ENCODE data around the gene SNX13.

SNX13 gene

GRCh38 chr7:17806631-17807030, 133.7 kb downstream of the SNX13 start:
- no peaks in the 10 kb centered on the region for H3K9me3 ChIP-seq (ENCODE audit: control insufficient read depth, low read length)
- H3K27me3 ChIP-seq (ENCODE audit: control insufficient read depth, insufficient read depth, low read length, poor library complexity, severe bottlenecking), result no peaks in the 10 kb centered on the region
- WGBS, 2 experiments, result 84 to 87% methylated on average over 14 of the region's 14 CpGs
- H3K4me1 ChIP-seq (ENCODE audit: control insufficient read depth, insufficient read depth, low read length), result no peaks in the 10 kb centered on the region
- H3K4me3 ChIP-seq (ENCODE audit: insufficient read depth, low read depth, low read length), result no peak overlapping the region
- H3K27ac ChIP-seq (ENCODE audit: insufficient read depth, low read depth, low read length, poor library complexity, severe bottlenecking), result no peak overlapping the region
- no peaks in the 10 kb centered on the region for H3K36me3 ChIP-seq (ENCODE audit: control insufficient read depth, insufficient read depth, low read length)

GRCh38 chr7:17802056-17802455, 138.2 kb downstream of the SNX13 start:
- H3K27ac ChIP-seq (ENCODE audit: insufficient read depth, low read depth, low read length, poor library complexity, severe bottlenecking), result no peak overlapping the region
- H3K9me3 ChIP-seq (ENCODE audit: control insufficient read depth, low read length), result no peaks in the 10 kb centered on the region
- H3K36me3 ChIP-seq (ENCODE audit: control insufficient read depth, insufficient read depth, low read length), result no peaks in the 10 kb centered on the region
- WGBS, 2 experiments, result 75 to 100% methylated on average over 2 of the region's 2 CpGs
- no peaks in the 10 kb centered on the region for H3K27me3 ChIP-seq (ENCODE audit: control insufficient read depth, insufficient read depth, low read length, poor library complexity, severe bottlenecking)
- H3K4me1 ChIP-seq (ENCODE audit: control insufficient read depth, insufficient read depth, low read length), result no peaks in the 10 kb centered on the region
- no peak overlapping the region for H3K4me3 ChIP-seq (ENCODE audit: insufficient read depth, low read depth, low read length)

GRCh38 chr7:17792075-17792936, 148.0 kb downstream of the SNX13 start:
- 100% methylated on average over 1 of the region's 1 CpG; no CpG with 5 or more reads in 1 of the 2 experiments for WGBS, 2 experiments
- no peaks in the 10 kb centered on the region for H3K36me3 ChIP-seq (ENCODE audit: control insufficient read depth, insufficient read depth, low read length)

GRCh38 chr7:17787257-17787656, 153.0 kb downstream of the SNX13 start:
- Histone ChIP-seq H3K4me3 (ENCODE audit: insufficient read depth, low read depth, low read length) (no peak overlapping the region), H3K27me3 (ENCODE audit: control insufficient read depth, insufficient read depth, low read length, poor library complexity, severe bottlenecking) (no peaks in the 10 kb centered on the region), H3K36me3 (ENCODE audit: control insufficient read depth, insufficient read depth, low read length) (no peaks in the 10 kb centered on the region), H3K9me3 (ENCODE audit: control insufficient read depth, low read length) (no peaks in the 10 kb centered on the region), H3K4me1 (ENCODE audit: control insufficient read depth, insufficient read depth, low read length) (peaks cover 5% of the 10 kb centered on the region), H3K27ac (ENCODE audit: insufficient read depth, low read depth, low read length, poor library complexity, severe bottlenecking) (no peak overlapping the region)
- WGBS, 2 experiments, result 71 to 100% methylated on average over 1 of the region's 1 CpG

More at GRCh38 chr7:17792075-17792936, 148.0 kb downstream of the SNX13 start:
- Histone ChIP-seq H3K27me3 (ENCODE audit: control insufficient read depth, insufficient read depth, low read length, poor library complexity, severe bottlenecking) (no peaks in the 10 kb centered on the region), H3K27ac (ENCODE audit: insufficient read depth, low read depth, low read length, poor library complexity, severe bottlenecking) (no peak overlapping the region), H3K9me3 (ENCODE audit: control insufficient read depth, low read length) (no peaks in the 10 kb centered on the region), H3K4me3 (ENCODE audit: insufficient read depth, low read depth, low read length) (no peak overlapping the region), H3K4me1 (ENCODE audit: control insufficient read depth, insufficient read depth, low read length) (no peaks in the 10 kb centered on the region)

GRCh38 chr7:17786314-17786852, 153.9 kb downstream of the SNX13 start:
- Histone ChIP-seq H3K27me3 (ENCODE audit: control insufficient read depth, insufficient read depth, low read length, poor library complexity, severe bottlenecking) (no peaks in the 10 kb centered on the region), H3K27ac (ENCODE audit: insufficient read depth, low read depth, low read length, poor library complexity, severe bottlenecking) (no peak overlapping the region), H3K9me3 (ENCODE audit: control insufficient read depth, low read length) (no peaks in the 10 kb centered on the region), H3K4me1 (ENCODE audit: control insufficient read depth, insufficient read depth, low read length) (peaks cover 5% of the 10 kb centered on the region), H3K4me3 (ENCODE audit: insufficient read depth, low read depth, low read length) (no peak overlapping the region), H3K36me3 (ENCODE audit: control insufficient read depth, insufficient read depth, low read length) (no peaks in the 10 kb centered on the region)
- WGBS, 2 experiments, result 40% methylated on average over 5 of the region's 6 CpGs

GRCh38 chr7:17782216-17782549, 158.1 kb downstream of the SNX13 start:
- Histone ChIP-seq H3K4me3 (ENCODE audit: insufficient read depth, low read depth, low read length) (no peak overlapping the region), H3K27me3 (ENCODE audit: control insufficient read depth, insufficient read depth, low read length, poor library complexity, severe bottlenecking) (no peaks in the 10 kb centered on the region), H3K27ac (ENCODE audit: insufficient read depth, low read depth, low read length, poor library complexity, severe bottlenecking) (no peak overlapping the region), H3K4me1 (ENCODE audit: control insufficient read depth, insufficient read depth, low read length) (peaks cover 5% of the 10 kb centered on the region), H3K9me3 (ENCODE audit: control insufficient read depth, low read length) (no peaks in the 10 kb centered on the region), H3K36me3 (ENCODE audit: control insufficient read depth, insufficient read depth, low read length) (no peaks in the 10 kb centered on the region)

GRCh38 chr7:17781491-17782215, 158.6 kb downstream of the SNX13 start:
- 88 to 93% methylated on average over 6 to 7 of the region's 7 CpGs for WGBS, 2 experiments
- Histone ChIP-seq H3K9me3 (ENCODE audit: control insufficient read depth, low read length) (no peaks in the 10 kb centered on the region), H3K4me1 (ENCODE audit: control insufficient read depth, insufficient read depth, low read length) (peaks cover 5% of the 10 kb centered on the region), H3K4me3 (ENCODE audit: insufficient read depth, low read depth, low read length) (no peak overlapping the region), H3K27ac (ENCODE audit: insufficient read depth, low read depth, low read length, poor library complexity, severe bottlenecking) (no peak overlapping the region), H3K36me3 (ENCODE audit: control insufficient read depth, insufficient read depth, low read length) (no peaks in the 10 kb centered on the region), H3K27me3 (ENCODE audit: control insufficient read depth, insufficient read depth, low read length, poor library complexity, severe bottlenecking) (no peaks in the 10 kb centered on the region)

GRCh38 chr7:17779381-17779780, 160.9 kb downstream of the SNX13 start:
- H3K36me3 ChIP-seq (ENCODE audit: control insufficient read depth, insufficient read depth, low read length), result no peaks in the 10 kb centered on the region
- WGBS, 2 experiments, result 75 to 100% methylated on average over 1 of the region's 1 CpG

GRCh38 chr7:17774716-17775288, 165.5 kb downstream of the SNX13 start:
- Histone ChIP-seq H3K4me3 (ENCODE audit: insufficient read depth, low read depth, low read length) (no peak overlapping the region), H3K36me3 (ENCODE audit: control insufficient read depth, insufficient read depth, low read length) (no peaks in the 10 kb centered on the region), H3K9me3 (ENCODE audit: control insufficient read depth, low read length) (no peaks in the 10 kb centered on the region), H3K27ac (ENCODE audit: insufficient read depth, low read depth, low read length, poor library complexity, severe bottlenecking) (no peak overlapping the region), H3K4me1 (ENCODE audit: control insufficient read depth, insufficient read depth, low read length) (peaks cover 13% of the 10 kb centered on the region), H3K27me3 (ENCODE audit: control insufficient read depth, insufficient read depth, low read length, poor library complexity, severe bottlenecking) (no peaks in the 10 kb centered on the region)
- WGBS, 2 experiments, result 89 to 93% methylated on average over 2 to 3 of the region's 3 CpGs

More at GRCh38 chr7:17779381-17779780, 160.9 kb downstream of the SNX13 start:
- Histone ChIP-seq H3K27ac (ENCODE audit: insufficient read depth, low read depth, low read length, poor library complexity, severe bottlenecking) (no peak overlapping the region), H3K27me3 (ENCODE audit: control insufficient read depth, insufficient read depth, low read length, poor library complexity, severe bottlenecking) (no peaks in the 10 kb centered on the region), H3K4me1 (ENCODE audit: control insufficient read depth, insufficient read depth, low read length) (no peaks in the 10 kb centered on the region), H3K4me3 (ENCODE audit: insufficient read depth, low read depth, low read length) (no peak overlapping the region), H3K9me3 (ENCODE audit: control insufficient read depth, low read length) (no peaks in the 10 kb centered on the region)

GRCh38 chr7:17774248-17774647, 166.0 kb downstream of the SNX13 start:
- Histone ChIP-seq H3K4me3 (ENCODE audit: insufficient read depth, low read depth, low read length) (no peak overlapping the region), H3K36me3 (ENCODE audit: control insufficient read depth, insufficient read depth, low read length) (no peaks in the 10 kb centered on the region), H3K9me3 (ENCODE audit: control insufficient read depth, low read length) (no peaks in the 10 kb centered on the region), H3K27ac (ENCODE audit: insufficient read depth, low read depth, low read length, poor library complexity, severe bottlenecking) (no peak overlapping the region), H3K27me3 (ENCODE audit: control insufficient read depth, insufficient read depth, low read length, poor library complexity, severe bottlenecking) (no peaks in the 10 kb centered on the region), H3K4me1 (ENCODE audit: control insufficient read depth, insufficient read depth, low read length) (peaks cover 13% of the 10 kb centered on the region)
- 95 to 100% methylated on average over 1 to 2 of the region's 2 CpGs for WGBS, 2 experiments
